Ovary (tissue), 9 donors: ENCODE results near the gene GALNT8. TPM values are rescaled to one million over a fixed set of nuclear protein-coding genes. Genes with fewer than 3 reads are reported as not detected.

Source experiments
- DNase-seq, 5 donors: peaks; one replicate each; pipeline ENCODE4 v3.0.0-alpha.2; 2019 to 2020
- H3K27ac ChIP-seq, 2 donors: fragments of 200-600 bp; one replicate each; pipeline versions ENCODE4 v1.5.1 to v1.8.0; 2019 to 2022
- H3K27me3 ChIP-seq: fragments of 200-600 bp; one replicate; pipeline ENCODE4 v1.8.0; 2022
- H3K36me3 ChIP-seq: fragments of 200-600 bp; sonication (generic); one replicate; pipeline ENCODE4 v1.5.1; 2019
- H3K4me1 ChIP-seq: one replicate; pipeline ENCODE4 v1.8.1; 2013; ENCODE audit warnings: mild to moderate bottlenecking, moderate library complexity; ENCODE audit not compliant: insufficient read depth
- H3K4me3 ChIP-seq: fragments of 200-600 bp; sonication (generic); one replicate; pipeline ENCODE4 v1.5.1; 2017
- H3K9me3 ChIP-seq, 2 donors: fragments of 200-600 bp in 1 of 2; sonication (generic) in 1 of 2; one replicate each; pipeline versions ENCODE4 v1.5.1 to v1.8.1; 2013 to 2019; ENCODE audit warnings: mild to moderate bottlenecking in 1 of 2, moderate library complexity in 1 of 2
- EP300 ChIP-seq: sonication (generic); formaldehyde crosslinking; IDR thresholded peaks from one replicate; pipeline ENCODE4 v1.6.1; 2017; ENCODE audit warnings: antibody characterized with exemption
- POLR2A ChIP-seq: fragments of 450-650 bp; IDR thresholded peaks from one replicate; pipeline ENCODE4 v1.6.1; 2017; ENCODE audit warnings: antibody characterized with exemption, mild to moderate bottlenecking, moderate library complexity
- WGBS, 3 donors: extraction: QIAGEN DNeasy Blood & Tissue Kit in 1 of 3; methylation state at CpG; one replicate each; pipeline versions ENCODE4 v1.1.5 to v1.1.7; 2013 to 2017; 5-methylcytosine and 5-hydroxymethylcytosine counted together
- intact Hi-C, 4 donors: fragments of 100-400 bp; cut with DNase I; formaldehyde crosslinking; loops; one replicate each; pipeline versions ENCODE4 v1.11.0 to v1.15.1; 2022 to 2023
- polyA plus RNA-seq, 2 donors: library from polyadenylated mRNA; stranded (reverse); fragments of 200-250 nt in 1 of 2; fragments of 350-450 nt in 1 of 2; fragmentation: Illumina TruSeq in 1 of 2; extraction: RNeasy Lipid Tissue Mini Kit (QIAGEN cat#74804) in 1 of 2; gene quantifications; one replicate each; pipeline ENCODE4 v1.2.3, GENCODE V29; 2013 to 2014
- total RNA-seq, 7 donors: library from RNA; depleted of rRNA in 2 of 7; stranded (reverse); fragments of >200 nt in 2 of 7; fragmentation: NEBNext Ultra II Directional in 3 of 7; extraction: Animal tissue kit (Norgen Biotek cat#: 25700) in 3 of 7; gene quantifications; one replicate each; pipeline versions ENCODE4 v1.1.0 to v1.2.4, GENCODE V29; 2016 to 2023
- TF ChIP-seq, protein P1 (sequence below), 3 donors: fragments of 450-650 bp in 2 of 3; fragments of 200-600 bp in 1 of 3; IDR thresholded peaks; one replicate each; pipeline versions ENCODE4 v1.5.1 to v1.8.0; 2016 to 2022; ENCODE audit warnings: antibody characterized with exemption in 3 of 3, mild to moderate bottlenecking in 1 of 3
- donor health status: DM: no; HTN: no; CAD: no; lungs with moderate emphysema.
- donor health status: DM: no; HTN: no; CAD: no.
- donor health status: Bipolar disorder and iron deficiency.
- donor health status: DM: yes; HTN: yes; CAD: no.
- donor health status: DM: no; HTN: no; CAD: no.
- donor health status: DM: yes; HTN: yes; CAD: no.

The GALNT8 gene
- total and polyA plus RNA-seq, 9 donors, result 0.67 to 5.6 (median 1.3) TPM

GRCh38 chr12:4810219-4810671, 90.0 kb downstream of the GALNT8 start:
- Histone ChIP-seq H3K9me3 (no peaks in the 10 kb centered on the region), H3K27ac (no peak overlapping the region), H3K4me3 (no peak overlapping the region), H3K27me3 (no peaks in the 10 kb centered on the region), H3K4me1 (peaks cover 2% of the 10 kb centered on the region), H3K36me3 (no peaks in the 10 kb centered on the region)
- TF ChIP-seq, protein P1, sequence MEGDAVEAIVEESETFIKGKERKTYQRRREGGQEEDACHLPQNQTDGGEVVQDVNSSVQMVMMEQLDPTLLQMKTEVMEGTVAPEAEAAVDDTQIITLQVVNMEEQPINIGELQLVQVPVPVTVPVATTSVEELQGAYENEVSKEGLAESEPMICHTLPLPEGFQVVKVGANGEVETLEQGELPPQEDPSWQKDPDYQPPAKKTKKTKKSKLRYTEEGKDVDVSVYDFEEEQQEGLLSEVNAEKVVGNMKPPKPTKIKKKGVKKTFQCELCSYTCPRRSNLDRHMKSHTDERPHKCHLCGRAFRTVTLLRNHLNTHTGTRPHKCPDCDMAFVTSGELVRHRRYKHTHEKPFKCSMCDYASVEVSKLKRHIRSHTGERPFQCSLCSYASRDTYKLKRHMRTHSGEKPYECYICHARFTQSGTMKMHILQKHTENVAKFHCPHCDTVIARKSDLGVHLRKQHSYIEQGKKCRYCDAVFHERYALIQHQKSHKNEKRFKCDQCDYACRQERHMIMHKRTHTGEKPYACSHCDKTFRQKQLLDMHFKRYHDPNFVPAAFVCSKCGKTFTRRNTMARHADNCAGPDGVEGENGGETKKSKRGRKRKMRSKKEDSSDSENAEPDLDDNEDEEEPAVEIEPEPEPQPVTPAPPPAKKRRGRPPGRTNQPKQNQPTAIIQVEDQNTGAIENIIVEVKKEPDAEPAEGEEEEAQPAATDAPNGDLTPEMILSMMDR (IDR thresholded peaks at IDR 0.05), result no peak
- TF ChIP-seq EP300 (no peak), POLR2A (no peak)
- intact Hi-C loops, result no loop called here
- DNase-seq, result no peak
- WGBS, 3 donors, result 18 to 26% (median 23%) methylated on average over 33 to 34 of the region's 34 CpGs

GRCh38 chr12:4812624-4813327, 92.6 kb downstream of the GALNT8 start:
- intact Hi-C loops, result no loop called here
- H3K36me3 ChIP-seq, result no peaks in the 10 kb centered on the region
- H3K4me1 ChIP-seq, result peaks cover 2% of the 10 kb centered on the region
- H3K27me3 ChIP-seq, result no peaks in the 10 kb centered on the region
- DNase-seq, result no peak
- no peak overlapping the region for H3K4me3 ChIP-seq
- H3K9me3 ChIP-seq, result no peaks in the 10 kb centered on the region
- TF ChIP-seq POLR2A (no peak), EP300 (no peak)
- TF ChIP-seq, protein P1 (IDR thresholded peaks at IDR 0.05), result no peak
- no peak overlapping the region for H3K27ac ChIP-seq
- 87 to 91% (median 91%) methylated on average over 4 of the region's 4 CpGs for WGBS, 3 donors

GRCh38 chr12:4813741-4814140, 93.5 kb downstream of the GALNT8 start:
- TF ChIP-seq, protein P1 (IDR thresholded peaks at IDR 0.05), result no peak
- H3K36me3 ChIP-seq, result no peaks in the 10 kb centered on the region
- no peaks in the 10 kb centered on the region for H3K9me3 ChIP-seq
- WGBS, 3 donors, result 81 to 84% (median 81%) methylated on average over 5 of the region's 5 CpGs
- H3K27ac ChIP-seq, result no peak overlapping the region
- DNase-seq, result no peak
- no peaks in the 10 kb centered on the region for H3K27me3 ChIP-seq
- H3K4me3 ChIP-seq, result no peak overlapping the region
- peaks cover 2% of the 10 kb centered on the region for H3K4me1 ChIP-seq
- intact Hi-C loops, result no loop called here

DNA sequence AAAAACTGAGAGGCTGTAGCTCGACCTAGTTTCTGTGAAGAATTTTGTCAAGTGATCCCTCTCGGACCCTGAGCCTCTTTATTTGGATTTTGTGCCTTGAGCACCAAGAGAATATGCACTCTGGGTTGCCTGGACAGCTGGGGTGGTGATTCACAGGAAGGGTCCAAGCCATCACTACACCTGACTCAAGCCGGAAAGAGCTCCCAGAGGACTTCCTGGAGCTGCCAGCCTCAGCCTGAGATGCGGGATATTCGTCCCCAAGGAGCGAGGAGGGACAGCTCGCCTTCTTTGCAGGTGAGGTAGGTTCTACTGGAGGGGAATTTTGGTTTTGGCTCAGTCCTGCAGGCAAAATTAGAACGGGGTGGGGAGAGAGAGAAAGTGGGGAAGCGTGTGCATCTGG, 94.3 kb downstream of the GALNT8 start:
- Histone ChIP-seq H3K27me3 (no peaks in the 10 kb centered on the region), H3K27ac (no peak overlapping the region), H3K36me3 (no peaks in the 10 kb centered on the region), H3K4me1 (peaks cover 2% of the 10 kb centered on the region), H3K9me3 (no peaks in the 10 kb centered on the region), H3K4me3 (no peak overlapping the region)
- no peak for DNase-seq
- TF ChIP-seq POLR2A (no peak), EP300 (no peak)
- TF ChIP-seq, protein P1 (IDR thresholded peaks at IDR 0.05), result no peak
- intact Hi-C loops, result no loop called here
- whole genome bisulfite sequencing, 3 donors, result 85 to 87% (median 85%) methylated on average over 9 of the region's 9 CpGs
